CD4-positive, alpha-beta T cell treated with Interleukin-15 for 1 hour (primary cell): ENCODE results near the gene PGS1.

Experiments
- DNase-seq: peaks from one replicate; pipeline ENCODE4 v3.0.0-alpha.2; 2020

The PGS1 gene

GRCh38 chr17:78364436-78365281, 13.8 kb upstream of the PGS1 start:
- DNase-seq, result no peak

- no peak for DNase-seq
These were observed 12.8 kb upstream of the PGS1 start for GRCh38 chr17:78365561-78366108.

GRCh38 chr17:78366109-78366848, 12.2 kb upstream of the PGS1 start:
- no peak for DNase-seq

- no peak for DNase-seq
These were observed 11.3 kb upstream of the PGS1 start for GRCh38 chr17:78367193-78367592.

- no peak for DNase-seq
These were observed 10.1 kb upstream of the PGS1 start for GRCh38 chr17:78368348-78368747.

- no peak for DNase-seq
These were observed 9.5 kb upstream of the PGS1 start for GRCh38 chr17:78368854-78369495.

- DNase-seq, result no peak
These were observed 8.6 kb upstream of the PGS1 start for GRCh38 chr17:78369791-78370381.

- DNase-seq, result no peak
These were observed 7.4 kb upstream of the PGS1 start for GRCh38 chr17:78371056-78371455.

- DNase-seq, result no peak
These were observed 5.6 kb upstream of the PGS1 start for GRCh38 chr17:78372841-78373240.

- DNase-seq, result no peak
These were observed 4.3 kb upstream of the PGS1 start for GRCh38 chr17:78374189-78374588.

GRCh38 chr17:78374631-78375274, 3.7 kb upstream of the PGS1 start:
- no peak for DNase-seq

- DNase-seq, result no peak
These were observed 2.9 kb upstream of the PGS1 start for GRCh38 chr17:78375401-78376151.

GRCh38 chr17:78376161-78376560, 2.3 kb upstream of the PGS1 start:
- DNase-seq, result no peak

GRCh38 chr17:78377858-78378224, 608 bp upstream of the PGS1 start:
- DNase-seq, result no peak

- DNase-seq, result no peak
These were observed 662 bp downstream of the PGS1 start for GRCh38 chr17:78379131-78379491.

- DNase-seq, result no peak
These were observed 1.9 kb downstream of the PGS1 start for GRCh38 chr17:78380370-78380769.

- peak; percentile 55 for DNase-seq
These were observed 3.3 kb downstream of the PGS1 start for GRCh38 chr17:78381601-78382232.

GRCh38 chr17:78383725-78384471, 5.4 kb downstream of the PGS1 start:
- peak; percentile 77 for DNase-seq

GRCh38 chr17:78384479-78385175, 6.2 kb downstream of the PGS1 start:
- no peak for DNase-seq
